WTC11 (cell line): Measurements from ENCODE around the gene LGALS4. TPM values are rescaled to one million over a fixed set of nuclear protein-coding genes. Genes with fewer than 3 reads are reported as not detected.
"Not testable (repeated sequence)": the region's sequence is repeated elsewhere in the genome, so short reads cannot be mapped to it uniquely, and the experiment has no call there.

ENCODE experiments used
- ATAC-seq: fragments of 200-7000 bp; cut with Tn5 transposase; 2 replicates; pipeline ENCODE4 v1.10.0; 2021; ENCODE audit warnings: mild to moderate bottlenecking, moderate library complexity
- Bru-seq: library from RNA; stranded (reverse); fragments of 400-500 nt; gene quantifications from one replicate; lab custom pipeline; 2021; lab: Mats Ljungman, UMichigan
- CTCF ChIA-PET: fragments of 300-600 bp; sonication (Branson Sonifier 250); formaldehyde crosslinking; loops from one replicate; lab custom pipeline; 2021; ENCODE audit warnings: antibody characterized with exemption; lab: Charles Lee
- POLR2A ChIA-PET: fragments of 350-600 bp; sonication (Branson Sonifier 250); formaldehyde crosslinking; loops from one replicate; lab custom pipeline; 2021; ENCODE audit warnings: antibody characterized with exemption; lab: Charles Lee
- DNase-seq: peaks from one replicate; pipeline ENCODE4 v3.0.0; 2021; ENCODE audit warnings: low spot score
- H3K27ac Mint-ChIP-seq: 2 replicates; pipeline ENCODE4 v1.8.0; 2021; ENCODE audit warnings: mixed read lengths
- H3K27me3 Mint-ChIP-seq: 2 replicates; pipeline ENCODE4 v1.8.0; 2021; ENCODE audit warnings: low read depth, mild to moderate bottlenecking, moderate library complexity, mixed read lengths
- H3K36me3 Mint-ChIP-seq: 2 replicates; pipeline ENCODE4 v1.8.0; 2021; ENCODE audit warnings: mixed read lengths
- H3K4me1 Mint-ChIP-seq: 2 replicates; pipeline ENCODE4 v1.8.0; 2022; ENCODE audit warnings: mixed read lengths
- H3K4me3 Mint-ChIP-seq: 2 replicates; pipeline ENCODE4 v1.8.0; 2021; ENCODE audit warnings: mild to moderate bottlenecking, moderate library complexity, mixed read lengths
- H3K9me3 Mint-ChIP-seq: 2 replicates; pipeline ENCODE4 v1.8.0; 2021; ENCODE audit warnings: mixed read lengths
- E2F1 ChIP-seq: sonication (generic); formaldehyde crosslinking; IDR thresholded peaks from 2 replicates; pipeline ENCODE4 v1.8.0; 2022; ENCODE audit warnings: mild to moderate bottlenecking, missing genetic modification reagents
- E2F5 ChIP-seq: sonication (generic); formaldehyde crosslinking; IDR thresholded peaks from 2 replicates; pipeline ENCODE4 v1.8.1; 2022; ENCODE audit warnings: mild to moderate bottlenecking, moderate library complexity, missing genetic modification reagents
- ESRRA ChIP-seq: sonication (generic); formaldehyde crosslinking; IDR thresholded peaks from 2 replicates; pipeline ENCODE4 v1.8.1; 2022; ENCODE audit warnings: mild to moderate bottlenecking, missing genetic modification reagents, borderline replicate concordance
- FOXP1 ChIP-seq: sonication (generic); formaldehyde crosslinking; IDR thresholded peaks from 2 replicates; pipeline ENCODE4 v1.8.0; 2022; ENCODE audit warnings: missing genetic modification reagents, mild to moderate bottlenecking, moderate library complexity, borderline replicate concordance
- GRHL2 ChIP-seq: fragments of 250-450 bp; sonication (Bioruptor Pico); IDR thresholded peaks from 2 replicates; pipeline ENCODE4 v1.8.0; 2022; ENCODE audit warnings: mild to moderate bottlenecking, moderate library complexity; ENCODE audit not compliant: insufficient replicate concordance, severe bottlenecking
- JAZF1 ChIP-seq: fragments of 250-450 bp; sonication (Bioruptor Pico); IDR thresholded peaks from 2 replicates; pipeline ENCODE4 v1.9.0; 2021; ENCODE audit warnings: moderate library complexity, mild to moderate bottlenecking, inconsistent platforms
- MXD4 ChIP-seq: fragments of 250-450 bp; sonication (Bioruptor Pico); IDR thresholded peaks from 2 replicates; pipeline ENCODE4 v1.8.0; 2021; ENCODE audit warnings: mild to moderate bottlenecking, moderate library complexity, borderline replicate concordance
- NFATC4 ChIP-seq: fragments of 250-450 bp; sonication (Bioruptor Pico); IDR thresholded peaks from 2 replicates; pipeline ENCODE4 v1.9.0; 2021; ENCODE audit warnings: mild to moderate bottlenecking
- NFE2L1 ChIP-seq: sonication (generic); formaldehyde crosslinking; IDR thresholded peaks from 2 replicates; pipeline ENCODE4 v1.8.1; 2023; ENCODE audit warnings: missing genetic modification reagents
- OVOL2 ChIP-seq: fragments of 250-450 bp; sonication (Bioruptor Pico); IDR thresholded peaks from 2 replicates; pipeline ENCODE4 v1.9.0; 2021; ENCODE audit warnings: mild to moderate bottlenecking, borderline replicate concordance
- SMAD3 ChIP-seq: sonication (generic); formaldehyde crosslinking; IDR thresholded peaks from 2 replicates; pipeline ENCODE4 v1.8.0; 2022; ENCODE audit warnings: missing genetic modification reagents, mild to moderate bottlenecking, borderline replicate concordance
- SOX15 ChIP-seq: fragments of 250-450 bp; sonication (Bioruptor Pico); IDR thresholded peaks from 2 replicates; pipeline ENCODE4 v1.9.0; 2021; ENCODE audit warnings: mild to moderate bottlenecking
- TEAD1 ChIP-seq: sonication (generic); formaldehyde crosslinking; IDR thresholded peaks from 2 replicates; pipeline ENCODE4 v1.8.0; 2022; ENCODE audit warnings: mild to moderate bottlenecking, missing genetic modification reagents
- TP53 ChIP-seq: sonication (generic); formaldehyde crosslinking; IDR thresholded peaks from 2 replicates; pipeline ENCODE4 v1.8.1; 2023; ENCODE audit warnings: mild to moderate bottlenecking, missing genetic modification reagents
- USF2 ChIP-seq: sonication (generic); formaldehyde crosslinking; IDR thresholded peaks from 2 replicates; pipeline ENCODE4 v1.8.1; 2023; ENCODE audit warnings: mild to moderate bottlenecking, missing genetic modification reagents, moderate library complexity
- ZNF423 ChIP-seq: fragments of 250-450 bp; sonication (Bioruptor Pico); IDR thresholded peaks from 2 replicates; pipeline ENCODE4 v2.1.2; 2022; ENCODE audit warnings: mild to moderate bottlenecking, moderate library complexity
- ZNF512 ChIP-seq: sonication (generic); formaldehyde crosslinking; IDR thresholded peaks from 2 replicates; pipeline ENCODE4 v1.8.1; 2022; ENCODE audit warnings: missing genetic modification reagents, borderline replicate concordance
- long read RNA-seq, 3 experiments: library from RNA in 1 of 3; library from capped mRNA in 1 of 3; library from polyadenylated mRNA in 1 of 3; unstranded in 2 of 3; stranded (forward) in 1 of 3; transcript quantifications; one replicate each; pipeline ENCODE4 v2.0.0, GENCODE V29; 2021
- total RNA-seq: library from RNA; stranded (reverse); gene quantifications from 3 replicates; pipeline ENCODE4 v1.2.3, GENCODE V29; 2021
- TF ChIP-seq, protein P1 (sequence below): sonication (generic); formaldehyde crosslinking; IDR thresholded peaks from 2 replicates; pipeline ENCODE4 v1.8.1; 2023; ENCODE audit warnings: mild to moderate bottlenecking, moderate library complexity, missing genetic modification reagents

LGALS4 gene, protein sequence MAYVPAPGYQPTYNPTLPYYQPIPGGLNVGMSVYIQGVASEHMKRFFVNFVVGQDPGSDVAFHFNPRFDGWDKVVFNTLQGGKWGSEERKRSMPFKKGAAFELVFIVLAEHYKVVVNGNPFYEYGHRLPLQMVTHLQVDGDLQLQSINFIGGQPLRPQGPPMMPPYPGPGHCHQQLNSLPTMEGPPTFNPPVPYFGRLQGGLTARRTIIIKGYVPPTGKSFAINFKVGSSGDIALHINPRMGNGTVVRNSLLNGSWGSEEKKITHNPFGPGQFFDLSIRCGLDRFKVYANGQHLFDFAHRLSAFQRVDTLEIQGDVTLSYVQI
- total RNA-seq (1.1 to 1.5 TPM (median 1.4 TPM) in 3 replicates), Bru-seq, nascent RNA (percentile 9 among the genes with signal in this experiment)
- long read RNA-seq, experiment 1, result 0 reads
- long read RNA-seq, experiment 2, result 0 reads
- long read RNA-seq, experiment 3, result 0 reads

DNA sequence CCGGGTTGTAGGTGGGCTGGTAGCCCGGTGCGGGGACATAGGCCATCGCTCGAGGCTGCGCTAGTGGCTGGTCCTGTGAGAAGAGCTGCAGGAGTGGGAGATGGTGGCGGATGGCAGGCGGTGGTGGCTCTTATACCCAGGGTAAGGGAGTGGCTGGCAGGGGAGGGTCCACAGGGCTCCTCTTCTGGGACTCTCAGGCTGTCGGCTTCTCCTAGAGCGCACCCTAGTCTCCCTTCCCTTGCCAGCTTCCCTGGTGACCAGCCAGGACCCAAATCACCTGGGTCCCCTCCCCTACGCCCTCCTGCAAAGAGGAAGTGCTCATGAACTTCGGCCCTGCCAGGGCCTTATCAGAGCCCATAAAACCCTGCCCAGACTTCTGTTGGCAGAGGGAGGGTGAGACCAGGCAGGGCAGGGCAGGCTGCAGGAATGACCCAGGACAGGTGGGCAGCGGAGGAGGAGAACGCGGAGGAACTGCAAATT lies at the start of gene LGALS4:
TSS of gene LGALS4 (minus strand) at position 105 of the 480 bp plus-strand sequence. CDS start at position 46, 59 bp downstream.
- Mint-ChIP-seq H3K36me3 (peaks cover 20% of the 10 kb centered on the region), H3K27me3 (no peaks in the 10 kb centered on the region), H3K4me1 (no peaks in the 10 kb centered on the region), H3K4me3 (no peak within 1 kb of the TSS), H3K9me3 (no peaks in the 10 kb centered on the region), H3K27ac (no peak within 1 kb of the TSS)
- ChIA-PET POLR2A (interaction anchor here (0.6 kb wide), 1 partner anchor 19 kb away, joined by 3 read pairs; no protein-coding TSS in a partner anchor), CTCF (interaction anchor here (0.8 to 1.5 kb wide), 2 partner anchors 18 to 43 kb away, joined by 3 to 5 read pairs; no protein-coding TSS in a partner anchor)
- DNase-seq (no peak), ATAC-seq (no peak)
- no peak for TF ChIP-seq OVOL2
- TF ChIP-seq, protein P1, sequence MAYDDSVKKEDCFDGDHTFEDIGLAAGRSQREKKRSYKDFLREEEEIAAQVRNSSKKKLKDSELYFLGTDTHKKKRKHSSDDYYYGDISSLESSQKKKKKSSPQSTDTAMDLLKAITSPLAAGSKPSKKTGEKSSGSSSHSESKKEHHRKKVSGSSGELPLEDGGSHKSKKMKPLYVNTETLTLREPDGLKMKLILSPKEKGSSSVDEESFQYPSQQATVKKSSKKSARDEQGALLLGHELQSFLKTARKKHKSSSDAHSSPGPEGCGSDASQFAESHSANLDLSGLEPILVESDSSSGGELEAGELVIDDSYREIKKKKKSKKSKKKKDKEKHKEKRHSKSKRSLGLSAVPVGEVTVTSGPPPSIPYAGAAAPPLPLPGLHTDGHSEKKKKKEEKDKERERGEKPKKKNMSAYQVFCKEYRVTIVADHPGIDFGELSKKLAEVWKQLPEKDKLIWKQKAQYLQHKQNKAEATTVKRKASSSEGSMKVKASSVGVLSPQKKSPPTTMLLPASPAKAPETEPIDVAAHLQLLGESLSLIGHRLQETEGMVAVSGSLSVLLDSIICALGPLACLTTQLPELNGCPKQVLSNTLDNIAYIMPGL (CRISPR knock-in tag), result no peak
- TF ChIP-seq JAZF1 (CRISPR knock-in tag), result no peak

GRCh38 chr19:38861368-38861767 lies 48.6 kb upstream of the LGALS4 start:
- ATAC-seq, result no peak
- H3K4me1 Mint-ChIP-seq, result no peaks in the 10 kb centered on the region
- H3K27me3 Mint-ChIP-seq, result peaks cover 12% of the 10 kb centered on the region
- H3K27ac Mint-ChIP-seq, result no peak overlapping the region
- H3K9me3 Mint-ChIP-seq, result peaks cover 5% of the 10 kb centered on the region
- no peak overlapping the region for H3K4me3 Mint-ChIP-seq
- ChIA-PET POLR2A (no interaction called here), CTCF (interaction anchor here (1.2 to 1.6 kb wide), 2 partner anchors 8 to 12 kb away, joined by 3 to 6 read pairs; no protein-coding TSS in a partner anchor)
- no peak for TF ChIP-seq NFATC4
- no peak for TF ChIP-seq GRHL2
- no peak for TF ChIP-seq ZNF512 (CRISPR knock-in tag)
- TF ChIP-seq E2F1 (CRISPR knock-in tag), result no peak
- TF ChIP-seq USF2 (CRISPR knock-in tag), result no peak
- TF ChIP-seq FOXP1 (CRISPR knock-in tag), result no peak
- TF ChIP-seq ZNF423, result no peak
- no peak for TF ChIP-seq MXD4 (CRISPR knock-in tag)
- TF ChIP-seq SOX15 (CRISPR knock-in tag), result no peak
- no peak for TF ChIP-seq NFE2L1 (CRISPR knock-in tag)
- no peak for TF ChIP-seq E2F5 (CRISPR knock-in tag)
- no peak for TF ChIP-seq SMAD3 (CRISPR knock-in tag)
- TF ChIP-seq TP53 (CRISPR knock-in tag), result no peak
- no peak for TF ChIP-seq TEAD1 (CRISPR knock-in tag)
- no peak for TF ChIP-seq ESRRA (CRISPR knock-in tag)
- DNase-seq, result no peak
- H3K36me3 Mint-ChIP-seq, result peaks cover 5% of the 10 kb centered on the region

GRCh38 chr19:38859631-38860204 lies 47.0 kb upstream of the LGALS4 start:
- H3K4me1 Mint-ChIP-seq, CTCF ChIA-PET, ATAC-seq, DNase-seq, H3K4me3 Mint-ChIP-seq, H3K27ac Mint-ChIP-seq, POLR2A ChIA-PET: not testable (repeated sequence)
- Mint-ChIP-seq H3K36me3 (peaks cover 13% of the 10 kb centered on the region), H3K27me3 (peaks cover 18% of the 10 kb centered on the region), H3K9me3 (peaks cover 12% of the 10 kb centered on the region)
